Activated CD4-positive, alpha-beta T cell treated with anti-CD3 and anti-CD28 coated beads for 1 hour (primary cell): Measurements from ENCODE around the gene TBCB.
"Not testable (repeated sequence)": the region's sequence is repeated elsewhere in the genome, so short reads cannot be mapped to it uniquely, and the experiment has no call there.

Experiments
- DNase-seq: peaks from one replicate; pipeline ENCODE4 v3.0.0-alpha.2; 2020

TBCB gene

GRCh38 chr19:36115453-36116343, at the start of gene TBCB:
TSS of gene TBCB (plus strand) at chr19:36115468. CDS start at chr19:36115561, 93 bp downstream.
- DNase-seq: peak; percentile 80

- no peak for DNase-seq
These were observed 47.6 kb upstream of the TBCB start for GRCh38 chr19:36067681-36068080.

GRCh38 chr19:36068810-36069499, 46.3 kb upstream of the TBCB start:
- DNase-seq: not testable (repeated sequence)

GRCh38 chr19:36072081-36072480, 43.2 kb upstream of the TBCB start:
- DNase-seq: no peak

- DNase-seq: no peak
These were observed 42.0 kb upstream of the TBCB start for GRCh38 chr19:36073121-36073876.

- no peak for DNase-seq
These were observed 35.8 kb upstream of the TBCB start for GRCh38 chr19:36079389-36079945.

GRCh38 chr19:36081385-36081784, 33.9 kb upstream of the TBCB start:
- no peak for DNase-seq

- DNase-seq: no peak
These were observed 33.4 kb upstream of the TBCB start for GRCh38 chr19:36081894-36082293.

- no peak for DNase-seq
These were observed 32.4 kb upstream of the TBCB start for GRCh38 chr19:36082916-36083315.

- DNase-seq: no peak
These were observed 30.8 kb upstream of the TBCB start for GRCh38 chr19:36084231-36085009.

- DNase-seq: no peak
These were observed 28.9 kb upstream of the TBCB start for GRCh38 chr19:36086326-36086725.

GRCh38 chr19:36089847-36090246, 25.4 kb upstream of the TBCB start:
- no peak for DNase-seq

- DNase-seq: no peak
These were observed 24.2 kb upstream of the TBCB start for GRCh38 chr19:36090910-36091695.

- no peak for DNase-seq
These were observed 22.7 kb upstream of the TBCB start for GRCh38 chr19:36092566-36092965.

GRCh38 chr19:36093146-36093662, 22.1 kb upstream of the TBCB start:
- DNase-seq: no peak

GRCh38 chr19:36093687-36094086, 21.6 kb upstream of the TBCB start:
- DNase-seq: no peak

- no peak for DNase-seq
These were observed 18.2 kb upstream of the TBCB start for GRCh38 chr19:36097036-36097435.

GRCh38 chr19:36099166-36099785, 16.0 kb upstream of the TBCB start:
- DNase-seq: no peak

GRCh38 chr19:36100476-36100875, 14.8 kb upstream of the TBCB start:
- no peak for DNase-seq

- no peak for DNase-seq
These were observed 13.5 kb upstream of the TBCB start for GRCh38 chr19:36101550-36102327.
